ENCODE measurements around the gene PRCD.

Gene PRCD

GRCh38 chr17:76540381-76541300, 797 bp downstream of the PRCD start:
- DNase-seq (ENCODE audit: low spot score): peak; percentile 94

GRCh38 chr17:76541739-76542454, 2.1 kb downstream of the PRCD start:
- peak; percentile 46 for DNase-seq (ENCODE audit: low spot score)

- DNase-seq (ENCODE audit: low spot score): no peak
Observed at GRCh38 chr17:76542566-76542971, 2.7 kb downstream of the PRCD start.

GRCh38 chr17:76542984-76543383, 3.1 kb downstream of the PRCD start:
- no peak for DNase-seq (ENCODE audit: low spot score)

GRCh38 chr17:76543482-76543825, 3.6 kb downstream of the PRCD start:
- no peak for DNase-seq (ENCODE audit: low spot score)

- no peak for DNase-seq (ENCODE audit: low spot score)
Observed at GRCh38 chr17:76543826-76544545, 4.1 kb downstream of the PRCD start.

GRCh38 chr17:76544546-76545365, 4.9 kb downstream of the PRCD start:
- DNase-seq (ENCODE audit: low spot score): no peak

GRCh38 chr17:76545918-76546555, 6.2 kb downstream of the PRCD start:
- no peak for DNase-seq (ENCODE audit: low spot score)

GRCh38 chr17:76546556-76547182, 6.8 kb downstream of the PRCD start:
- DNase-seq (ENCODE audit: low spot score): no peak

GRCh38 chr17:76547183-76547641, 7.4 kb downstream of the PRCD start:
- DNase-seq (ENCODE audit: low spot score): peak; percentile 76

- peak; percentile 48 for DNase-seq (ENCODE audit: low spot score)
Observed at GRCh38 chr17:76547642-76548202, 7.9 kb downstream of the PRCD start.

GRCh38 chr17:76548378-76549214, 8.8 kb downstream of the PRCD start:
- no peak for DNase-seq (ENCODE audit: low spot score)

- DNase-seq (ENCODE audit: low spot score): no peak
Observed at GRCh38 chr17:76549215-76549518, 9.3 kb downstream of the PRCD start.

GRCh38 chr17:76549539-76549938, 9.7 kb downstream of the PRCD start:
- no peak for DNase-seq (ENCODE audit: low spot score)

- DNase-seq (ENCODE audit: low spot score): no peak
Observed at GRCh38 chr17:76550712-76551615, 11.1 kb downstream of the PRCD start.

GRCh38 chr17:76551685-76552084, 11.8 kb downstream of the PRCD start:
- no peak for DNase-seq (ENCODE audit: low spot score)

GRCh38 chr17:76553178-76553908, 13.5 kb downstream of the PRCD start:
- DNase-seq (ENCODE audit: low spot score): no peak

GRCh38 chr17:76554131-76554530, 14.3 kb downstream of the PRCD start:
- DNase-seq (ENCODE audit: low spot score): no peak

Data from left forelimb (tissue), 1 donor.